Loucy (cell line): ENCODE results near the gene B3GALT5.

ENCODE experiments used
- H2AFZ ChIP-seq: fragments of 200-600 bp; sonication (generic); 2 replicates; pipeline ENCODE4 v1.6.0; 2016; ENCODE audit warnings: antibody characterized with exemption, mild to moderate bottlenecking, low read length, moderate library complexity
- H3F3A ChIP-seq: fragments of 200-600 bp; 2 replicates; pipeline ENCODE4 v1.6.0; 2016; ENCODE audit warnings: antibody characterized with exemption, low read depth, mild to moderate bottlenecking
- H3K27me3 ChIP-seq: fragments of 200-600 bp; sonication (generic); 2 replicates; pipeline ENCODE4 v1.6.1; 2014; ENCODE audit warnings: low read length, mild to moderate bottlenecking; ENCODE audit not compliant: insufficient read depth, poor library complexity, severe bottlenecking
- H3K36me3 ChIP-seq: fragments of 200-600 bp; sonication (generic); 2 replicates; pipeline ENCODE4 v1.6.1; 2016; ENCODE audit warnings: low read length; ENCODE audit not compliant: insufficient read depth
- H3K4me1 ChIP-seq: fragments of 200-600 bp; sonication (generic); 2 replicates; pipeline ENCODE4 v1.5.1; 2014; ENCODE audit warnings: low read length, mild to moderate bottlenecking; ENCODE audit not compliant: insufficient read depth, poor library complexity, severe bottlenecking
- H3K4me2 ChIP-seq: fragments of 200-600 bp; sonication (generic); 2 replicates; pipeline ENCODE4 v1.6.0; 2014; ENCODE audit warnings: antibody characterized with exemption, low read length, low read depth, mild to moderate bottlenecking; ENCODE audit not compliant: poor library complexity, severe bottlenecking
- H3K4me3 ChIP-seq: fragments of 200-600 bp; sonication (generic); 2 replicates; pipeline ENCODE4 v1.5.1; 2014; ENCODE audit warnings: low read length, mild to moderate bottlenecking, mixed read lengths; ENCODE audit not compliant: poor library complexity, severe bottlenecking
- H3K79me2 ChIP-seq: fragments of 200-600 bp; sonication (generic); 2 replicates; pipeline ENCODE4 v1.6.1; 2014; ENCODE audit warnings: low read length; ENCODE audit not compliant: insufficient read depth
- H3K9ac ChIP-seq: fragments of 200-600 bp; sonication (generic); 2 replicates; pipeline ENCODE4 v1.6.0; 2014; ENCODE audit warnings: mild to moderate bottlenecking, low read depth, low read length, moderate library complexity; ENCODE audit not compliant: poor library complexity, severe bottlenecking
- H3K9me2 ChIP-seq: fragments of 200-600 bp; sonication (generic); replicated peaks from 2 replicates; pipeline ENCODE4 v1.6.1; 2016; ENCODE audit warnings: low read depth, low read length, mixed read lengths
- H3K9me3 ChIP-seq: fragments of 200-600 bp; sonication (generic); 2 replicates; pipeline ENCODE4 v1.6.1; 2014; ENCODE audit warnings: mild to moderate bottlenecking, antibody characterized with exemption, low read length, low read depth; ENCODE audit not compliant: insufficient read depth
- H4K20me1 ChIP-seq: fragments of 200-600 bp; sonication (generic); 2 replicates; pipeline ENCODE4 v1.6.0; 2014; ENCODE audit warnings: antibody characterized with exemption, low read length, mild to moderate bottlenecking; ENCODE audit not compliant: insufficient read depth, poor library complexity, severe bottlenecking
- EZH2phosphoT487 ChIP-seq: fragments of 200-600 bp; IDR thresholded peaks from 2 replicates; pipeline ENCODE4 v1.6.1; 2018; ENCODE audit warnings: antibody characterized with exemption, mild to moderate bottlenecking, moderate library complexity, borderline replicate concordance
- TF ChIP-seq, protein P1 (sequence below): fragments of 200-600 bp; sonication (generic); conservative IDR thresholded peaks from 2 replicates; pipeline ENCODE4 v1.5.1; 2014; ENCODE audit warnings: mild to moderate bottlenecking, antibody characterized with exemption, low read length

B3GALT5 gene

DNA sequence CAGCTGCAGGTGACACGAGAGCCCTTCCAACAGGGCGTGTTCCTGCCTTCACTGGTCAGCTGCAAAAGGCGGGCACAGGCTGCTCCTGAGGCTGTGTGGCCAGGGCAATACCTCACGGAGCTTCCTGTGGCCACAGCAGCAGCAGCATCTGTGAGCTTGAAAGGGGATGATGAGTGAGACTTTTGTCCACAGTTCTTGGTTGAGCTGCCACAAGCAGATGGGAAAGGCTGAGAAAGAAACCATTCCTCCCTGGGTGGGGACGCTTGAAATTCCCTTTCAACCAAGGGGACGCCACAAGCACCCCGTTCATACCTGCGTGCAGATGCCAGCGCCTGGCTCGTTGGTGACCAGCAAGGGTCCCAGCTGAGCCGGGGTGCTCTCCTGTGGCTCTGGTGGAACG is 37.6 kb downstream of the B3GALT5 start:
- Histone ChIP-seq H3K79me2 (no peaks in the 10 kb centered on the region), H3K4me2 (no peak overlapping the region), H3K9ac (no peak overlapping the region), H3K4me1 (no peaks in the 10 kb centered on the region), H4K20me1 (no peaks in the 10 kb centered on the region), H3K9me3 (peaks cover 17% of the 10 kb centered on the region; the same call in 1 of the 2 replicates), H2AFZ (no peak overlapping the region), H3K27me3 (no peaks in the 10 kb centered on the region), H3K4me3 (no peak overlapping the region), H3F3A (no peaks in the 10 kb centered on the region), H3K9me2 (no peaks in the 10 kb centered on the region), H3K36me3 (no peaks in the 10 kb centered on the region)
- TF ChIP-seq, protein P1, sequence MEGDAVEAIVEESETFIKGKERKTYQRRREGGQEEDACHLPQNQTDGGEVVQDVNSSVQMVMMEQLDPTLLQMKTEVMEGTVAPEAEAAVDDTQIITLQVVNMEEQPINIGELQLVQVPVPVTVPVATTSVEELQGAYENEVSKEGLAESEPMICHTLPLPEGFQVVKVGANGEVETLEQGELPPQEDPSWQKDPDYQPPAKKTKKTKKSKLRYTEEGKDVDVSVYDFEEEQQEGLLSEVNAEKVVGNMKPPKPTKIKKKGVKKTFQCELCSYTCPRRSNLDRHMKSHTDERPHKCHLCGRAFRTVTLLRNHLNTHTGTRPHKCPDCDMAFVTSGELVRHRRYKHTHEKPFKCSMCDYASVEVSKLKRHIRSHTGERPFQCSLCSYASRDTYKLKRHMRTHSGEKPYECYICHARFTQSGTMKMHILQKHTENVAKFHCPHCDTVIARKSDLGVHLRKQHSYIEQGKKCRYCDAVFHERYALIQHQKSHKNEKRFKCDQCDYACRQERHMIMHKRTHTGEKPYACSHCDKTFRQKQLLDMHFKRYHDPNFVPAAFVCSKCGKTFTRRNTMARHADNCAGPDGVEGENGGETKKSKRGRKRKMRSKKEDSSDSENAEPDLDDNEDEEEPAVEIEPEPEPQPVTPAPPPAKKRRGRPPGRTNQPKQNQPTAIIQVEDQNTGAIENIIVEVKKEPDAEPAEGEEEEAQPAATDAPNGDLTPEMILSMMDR = no peak
- TF ChIP-seq EZH2phosphoT487 = no peak

DNA sequence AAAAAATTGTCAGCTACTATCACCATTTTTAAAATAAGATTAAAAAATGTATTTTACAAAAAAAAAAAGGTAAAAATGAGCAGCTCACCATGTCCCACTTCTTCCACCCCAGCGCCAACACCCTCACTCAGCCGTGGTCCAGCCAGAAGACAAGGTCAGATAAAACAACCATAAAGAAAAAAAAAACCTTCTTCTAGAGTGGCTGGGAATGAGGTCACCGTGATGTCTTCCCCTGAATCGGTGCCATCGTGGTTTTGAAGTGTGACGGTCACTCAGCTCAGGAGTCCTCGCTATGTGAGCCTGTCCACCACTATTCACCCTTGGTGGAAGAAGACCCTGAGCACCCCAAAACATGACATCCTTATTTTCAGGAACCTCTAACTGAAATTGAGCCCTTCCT is 38.1 kb downstream of the B3GALT5 start:
- no peak overlapping the region for H3K4me2 ChIP-seq
- H3K4me1 ChIP-seq = no peaks in the 10 kb centered on the region
- no peaks in the 10 kb centered on the region for H3K36me3 ChIP-seq
- H3K9me2 ChIP-seq = no peaks in the 10 kb centered on the region
- H3K9ac ChIP-seq = no peak overlapping the region
- H3K79me2 ChIP-seq = no peaks in the 10 kb centered on the region
- no peaks in the 10 kb centered on the region for H3K27me3 ChIP-seq
- H3K9me3 ChIP-seq = peaks cover 12% of the 10 kb centered on the region; the same call in 1 of the 2 replicates
- no peaks in the 10 kb centered on the region for H4K20me1 ChIP-seq
- H3K4me3 ChIP-seq = no peak overlapping the region
- no peak overlapping the region for H2AFZ ChIP-seq
- H3F3A ChIP-seq = no peaks in the 10 kb centered on the region
- TF ChIP-seq, protein P1 = no peak
- no peak for TF ChIP-seq EZH2phosphoT487

DNA sequence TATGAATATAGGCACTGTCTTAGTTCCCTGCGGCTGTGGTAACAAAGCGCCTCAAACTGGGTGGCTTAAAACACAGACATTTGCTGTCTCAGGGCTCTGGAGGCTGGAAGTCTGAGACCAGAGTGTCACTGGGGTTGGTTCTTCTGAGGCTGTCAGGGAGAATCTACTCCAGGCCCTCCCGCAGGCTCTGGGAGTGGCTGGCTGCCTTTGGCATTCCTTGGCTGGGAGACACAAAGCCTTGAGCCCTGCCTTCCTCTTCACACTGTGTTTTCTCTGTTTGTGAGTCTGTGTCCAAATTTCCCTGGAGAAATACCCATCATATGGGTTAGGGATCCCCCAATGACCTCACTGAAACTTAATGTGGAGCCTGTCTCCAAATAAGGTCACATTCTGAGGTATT is 38.5 kb downstream of the B3GALT5 start:
- H3K4me2 ChIP-seq = no peak overlapping the region
- H3K27me3 ChIP-seq = no peaks in the 10 kb centered on the region
- no peaks in the 10 kb centered on the region for H3F3A ChIP-seq
- no peaks in the 10 kb centered on the region for H4K20me1 ChIP-seq
- no peak overlapping the region for H3K4me3 ChIP-seq
- TF ChIP-seq, protein P1 = no peak
- TF ChIP-seq EZH2phosphoT487 = no peak
- H3K79me2 ChIP-seq = no peaks in the 10 kb centered on the region
- H3K9me3 ChIP-seq = peaks cover 12% of the 10 kb centered on the region; the same call in 1 of the 2 replicates
- no peak overlapping the region for H3K9ac ChIP-seq
- no peak overlapping the region for H2AFZ ChIP-seq
- no peaks in the 10 kb centered on the region for H3K36me3 ChIP-seq
- no peaks in the 10 kb centered on the region for H3K4me1 ChIP-seq
- no peaks in the 10 kb centered on the region for H3K9me2 ChIP-seq
